Mucosa of rectum (tissue), 2 donors: Measurements from ENCODE around the gene MIER2.

Source experiments
- H3K27ac ChIP-seq, 2 donors: one replicate each; pipeline ENCODE4 v1.7.0; 2013; ENCODE audit warnings: inconsistent platforms in 2 of 2, low read depth in 2 of 2, low read length in 2 of 2
- H3K27me3 ChIP-seq, 2 donors: one replicate each; pipeline ENCODE4 v1.7.0; 2013; ENCODE audit warnings: low read length in 2 of 2; ENCODE audit not compliant: control insufficient read depth in 2 of 2, insufficient read depth in 2 of 2
- H3K36me3 ChIP-seq, 2 donors: one replicate each; pipeline ENCODE4 v1.7.0; 2013; ENCODE audit warnings: low read length in 2 of 2; ENCODE audit not compliant: control insufficient read depth in 2 of 2, insufficient read depth in 2 of 2
- H3K4me1 ChIP-seq, 2 donors: one replicate each; pipeline ENCODE4 v1.7.0; 2013; ENCODE audit warnings: low read length in 2 of 2, mild to moderate bottlenecking in 1 of 2; ENCODE audit not compliant: control insufficient read depth in 2 of 2, insufficient read depth in 2 of 2
- H3K4me3 ChIP-seq, 2 donors: one replicate each; pipeline ENCODE4 v1.7.0; 2013; ENCODE audit warnings: low read length in 2 of 2
- H3K9ac ChIP-seq, 2 donors: one replicate each; pipeline ENCODE4 v1.7.0; 2013; ENCODE audit warnings: low read length in 2 of 2, low read depth in 1 of 2, mild to moderate bottlenecking in 1 of 2
- H3K9me3 ChIP-seq, 2 donors: one replicate each; pipeline ENCODE4 v1.7.0; 2013; ENCODE audit warnings: low read length in 2 of 2; ENCODE audit not compliant: control insufficient read depth in 2 of 2
- donor health status: healthy.
- donor health status: Normal muscosa, but diverticular disease.

MIER2 gene

GRCh38 chr19:309206-309565 lies 35.4 kb downstream of the MIER2 start:
- no peaks in the 10 kb centered on the region for H3K4me1 ChIP-seq
- H3K9me3 ChIP-seq, result no peaks in the 10 kb centered on the region
- no peaks in the 10 kb centered on the region for H3K27me3 ChIP-seq
- no peak overlapping the region for H3K9ac ChIP-seq
- H3K27ac ChIP-seq, result no peak overlapping the region
- H3K36me3 ChIP-seq, result peaks cover 24 to 46% of the 10 kb centered on the region in 2 donors
- peak overlapping the region in 1 of 2 donors; percentile 1 for H3K4me3 ChIP-seq

GRCh38 chr19:308471-309205 lies 36.0 kb downstream of the MIER2 start:
- Histone ChIP-seq H3K27me3 (no peaks in the 10 kb centered on the region), H3K4me3 (no peak overlapping the region), H3K4me1 (no peaks in the 10 kb centered on the region), H3K9me3 (no peaks in the 10 kb centered on the region), H3K9ac (no peak overlapping the region), H3K27ac (no peak overlapping the region), H3K36me3 (peaks cover 24 to 41% of the 10 kb centered on the region in 2 donors)

GRCh38 chr19:307793-308420 lies 36.7 kb downstream of the MIER2 start:
- Histone ChIP-seq H3K27ac (no peak overlapping the region), H3K9ac (no peak overlapping the region), H3K27me3 (no peaks in the 10 kb centered on the region), H3K36me3 (peaks cover 24 to 35% of the 10 kb centered on the region in 2 donors), H3K9me3 (no peaks in the 10 kb centered on the region), H3K4me1 (no peaks in the 10 kb centered on the region), H3K4me3 (no peak overlapping the region)

- H3K27ac ChIP-seq, result no peak overlapping the region
These were observed 37.5 kb downstream of the MIER2 start for GRCh38 chr19:307111-307531.

GRCh38 chr19:306151-306900 lies 38.3 kb downstream of the MIER2 start:
- peaks cover 20 to 34% of the 10 kb centered on the region in 2 donors for H3K36me3 ChIP-seq
- H3K4me3 ChIP-seq, result no peak overlapping the region
- no peaks in the 10 kb centered on the region for H3K9me3 ChIP-seq
- no peaks in the 10 kb centered on the region for H3K27me3 ChIP-seq
- no peak overlapping the region for H3K27ac ChIP-seq
- H3K9ac ChIP-seq, result no peak overlapping the region
- H3K4me1 ChIP-seq, result no peaks in the 10 kb centered on the region

More at GRCh38 chr19:307111-307531, 37.5 kb downstream of the MIER2 start:
- no peak overlapping the region for H3K9ac ChIP-seq
- H3K36me3 ChIP-seq, result peaks cover 24 to 35% of the 10 kb centered on the region in 2 donors
- H3K27me3 ChIP-seq, result no peaks in the 10 kb centered on the region
- H3K4me1 ChIP-seq, result no peaks in the 10 kb centered on the region
- no peaks in the 10 kb centered on the region for H3K9me3 ChIP-seq
- no peak overlapping the region for H3K4me3 ChIP-seq

GRCh38 chr19:305240-306150 lies 39.1 kb downstream of the MIER2 start:
- Histone ChIP-seq H3K27me3 (no peaks in the 10 kb centered on the region), H3K9me3 (no peaks in the 10 kb centered on the region), H3K27ac (no peak overlapping the region), H3K4me3 (no peak overlapping the region), H3K4me1 (no peaks in the 10 kb centered on the region), H3K9ac (no peak overlapping the region), H3K36me3 (peaks cover 15 to 26% of the 10 kb centered on the region in 2 donors)

- H3K27ac ChIP-seq, result peak overlapping the region in 1 of 2 donors; percentile 42
These were observed 47.9 kb downstream of the MIER2 start for GRCh38 chr19:296476-297225.

GRCh38 chr19:295687-296370 lies 48.8 kb downstream of the MIER2 start:
- peaks cover 25 to 27% of the 10 kb centered on the region in 2 donors for H3K27me3 ChIP-seq

More at GRCh38 chr19:296476-297225, 47.9 kb downstream of the MIER2 start:
- H3K4me3 ChIP-seq, result no peak overlapping the region
- no peak overlapping the region for H3K9ac ChIP-seq
- no peaks in the 10 kb centered on the region for H3K9me3 ChIP-seq
- H3K27me3 ChIP-seq, result peaks cover 24 to 25% of the 10 kb centered on the region in 2 donors
- H3K36me3 ChIP-seq, result no peaks in the 10 kb centered on the region
- H3K4me1 ChIP-seq, result peaks cover 13 to 22% of the 10 kb centered on the region in 2 donors

More at GRCh38 chr19:295687-296370, 48.8 kb downstream of the MIER2 start:
- Histone ChIP-seq H3K4me1 (peaks cover 13 to 22% of the 10 kb centered on the region in 2 donors), H3K9ac (peak overlapping the region in 1 of 2 donors; percentile 13), H3K36me3 (no peaks in the 10 kb centered on the region), H3K4me3 (no peak overlapping the region), H3K27ac (peak overlapping the region in 1 of 2 donors; percentile 42), H3K9me3 (no peaks in the 10 kb centered on the region)
